ENCODE data around the gene CBLB.

DNA sequence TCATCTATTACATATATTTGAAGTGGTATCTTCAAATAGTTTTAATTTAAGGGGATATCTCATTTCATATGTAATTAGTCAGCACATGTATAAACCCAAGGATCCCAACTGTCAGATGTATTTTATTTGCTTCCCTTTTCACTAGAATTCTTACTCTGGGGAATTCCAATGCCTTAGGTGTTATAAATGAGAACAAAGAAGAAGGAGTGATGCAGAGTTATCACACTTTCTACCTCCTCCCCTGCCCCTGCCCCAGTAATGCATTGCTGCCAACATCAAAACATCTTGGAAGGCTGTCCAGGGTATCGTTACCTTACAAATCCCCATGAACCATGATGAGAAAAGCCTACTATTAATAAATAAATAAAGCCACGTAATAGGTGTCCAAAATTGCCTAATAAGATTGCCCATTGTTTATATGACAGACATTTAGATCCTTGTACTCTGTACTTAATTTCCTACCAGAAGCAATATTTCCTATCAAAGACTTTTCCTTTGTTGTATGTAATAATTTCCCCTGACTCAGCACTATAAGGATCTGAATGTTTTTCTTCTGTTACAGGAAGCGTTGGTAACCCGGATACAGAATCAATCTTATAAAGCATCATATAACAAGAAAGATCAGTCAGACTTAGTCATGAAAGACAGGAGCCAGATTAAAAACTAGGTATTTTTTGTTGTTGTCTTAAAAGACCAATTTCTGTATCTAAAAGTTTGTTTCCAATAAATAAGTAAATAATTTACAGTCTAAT, 38.8 kb downstream of the CBLB start:
- TF ChIP-seq, protein P1, sequence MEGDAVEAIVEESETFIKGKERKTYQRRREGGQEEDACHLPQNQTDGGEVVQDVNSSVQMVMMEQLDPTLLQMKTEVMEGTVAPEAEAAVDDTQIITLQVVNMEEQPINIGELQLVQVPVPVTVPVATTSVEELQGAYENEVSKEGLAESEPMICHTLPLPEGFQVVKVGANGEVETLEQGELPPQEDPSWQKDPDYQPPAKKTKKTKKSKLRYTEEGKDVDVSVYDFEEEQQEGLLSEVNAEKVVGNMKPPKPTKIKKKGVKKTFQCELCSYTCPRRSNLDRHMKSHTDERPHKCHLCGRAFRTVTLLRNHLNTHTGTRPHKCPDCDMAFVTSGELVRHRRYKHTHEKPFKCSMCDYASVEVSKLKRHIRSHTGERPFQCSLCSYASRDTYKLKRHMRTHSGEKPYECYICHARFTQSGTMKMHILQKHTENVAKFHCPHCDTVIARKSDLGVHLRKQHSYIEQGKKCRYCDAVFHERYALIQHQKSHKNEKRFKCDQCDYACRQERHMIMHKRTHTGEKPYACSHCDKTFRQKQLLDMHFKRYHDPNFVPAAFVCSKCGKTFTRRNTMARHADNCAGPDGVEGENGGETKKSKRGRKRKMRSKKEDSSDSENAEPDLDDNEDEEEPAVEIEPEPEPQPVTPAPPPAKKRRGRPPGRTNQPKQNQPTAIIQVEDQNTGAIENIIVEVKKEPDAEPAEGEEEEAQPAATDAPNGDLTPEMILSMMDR (conservative IDR thresholded peaks at IDR 0.05; ENCODE audit: low read length), result no peak
- no peak for TF ChIP-seq EZH2phosphoT487 (IDR thresholded peaks at IDR 0.05; ENCODE audit: borderline replicate concordance, low read depth, low read length)

Data from OCI-LY7 (cell line).